Measurements from ENCODE around the gene ITGB1BP2.
A peak's percentile ranks its signal among the peaks of the same experiment; 100 is the strongest.
"Not testable (repeated sequence)": the region's sequence is repeated elsewhere in the genome, so short reads cannot be mapped to it uniquely, and the experiment has no call there.

Gene ITGB1BP2

GRCh38 chrX:71301195-71301924 is at the start of gene ITGB1BP2:
TSS of gene ITGB1BP2 (plus strand) at chrX:71301750. CDS start at chrX:71301807, 57 bp downstream.
- peak; percentile 29 to 34 (median 31) for DNase-seq

- no peak for DNase-seq
Observed at GRCh38 chrX:71252221-71252620, 49.3 kb upstream of the ITGB1BP2 start.

- DNase-seq = peak; percentile 44 to 67 (median 47)
Observed at GRCh38 chrX:71253253-71254091, 48.1 kb upstream of the ITGB1BP2 start.

DNA sequence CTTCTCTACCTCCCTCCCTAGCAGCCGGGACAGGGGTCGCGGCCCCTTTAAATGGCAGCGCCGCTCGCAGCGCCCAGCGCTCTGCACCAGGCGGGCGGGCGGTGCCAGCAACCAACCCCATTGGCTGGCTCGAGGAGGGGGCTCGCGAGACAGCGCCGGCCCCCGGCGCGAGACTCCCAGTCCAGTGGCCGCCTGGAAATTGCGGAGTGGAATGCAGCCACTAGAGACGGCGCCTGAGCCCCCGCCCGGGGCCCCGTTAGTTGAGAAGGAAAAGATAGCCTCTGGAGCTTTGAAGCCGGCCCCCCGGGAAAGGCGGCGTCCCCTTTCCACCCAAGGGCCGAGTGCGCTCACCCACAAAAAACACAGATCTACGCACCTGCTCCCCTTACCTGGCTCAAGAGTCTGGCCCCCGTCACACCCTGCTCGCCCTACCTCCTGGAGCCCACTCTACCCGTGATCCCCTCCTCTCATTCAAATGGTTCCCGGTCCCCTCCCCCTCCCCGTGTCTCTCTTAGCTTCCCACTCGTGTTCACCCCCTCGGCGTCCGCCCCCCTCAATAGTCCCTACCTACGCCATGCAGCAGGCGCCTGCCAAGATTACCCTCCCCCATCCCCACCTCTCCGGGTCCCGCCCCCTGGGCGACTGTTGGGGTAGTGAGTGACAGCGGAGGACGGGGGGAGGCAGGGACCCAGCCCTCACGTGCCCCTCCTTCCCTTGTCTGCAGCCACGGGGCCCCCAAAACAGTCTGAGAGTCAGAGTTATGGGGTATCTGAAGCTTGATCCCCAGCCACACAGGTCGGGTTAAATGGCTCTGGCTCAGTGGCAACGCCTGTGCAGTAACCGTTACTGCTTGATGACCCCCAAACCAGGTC is 47.2 kb upstream of the ITGB1BP2 start, which contains the start of gene ZMYM3:
Gene ZMYM3, minus strand, starts transcription at position 49 of the 872 bp plus-strand sequence. CDS start 885 bp downstream, outside the sequence.
- peak; percentile 81 to 91 (median 85) for DNase-seq

DNA sequence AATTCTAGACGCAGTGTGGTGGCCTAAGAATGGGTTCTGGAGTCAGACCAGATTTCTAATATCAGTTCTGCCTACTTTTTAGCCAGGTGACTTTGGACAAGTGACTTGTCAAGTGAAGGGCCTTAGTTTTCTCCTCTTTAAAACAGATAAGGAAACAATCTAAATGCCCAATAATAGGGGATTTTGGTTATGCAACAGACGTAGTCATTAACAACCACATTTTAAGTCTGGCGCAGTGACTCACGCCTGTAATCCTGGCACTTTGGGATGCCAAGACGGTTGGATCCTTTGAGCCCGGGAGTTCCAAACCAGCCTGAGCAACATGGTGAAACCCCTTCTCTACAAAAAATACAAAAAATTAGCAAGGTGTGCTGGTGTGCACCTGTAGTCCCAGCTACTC is 45.5 kb upstream of the ITGB1BP2 start:
- peak; percentile 35 to 58 (median 56) for DNase-seq

DNA sequence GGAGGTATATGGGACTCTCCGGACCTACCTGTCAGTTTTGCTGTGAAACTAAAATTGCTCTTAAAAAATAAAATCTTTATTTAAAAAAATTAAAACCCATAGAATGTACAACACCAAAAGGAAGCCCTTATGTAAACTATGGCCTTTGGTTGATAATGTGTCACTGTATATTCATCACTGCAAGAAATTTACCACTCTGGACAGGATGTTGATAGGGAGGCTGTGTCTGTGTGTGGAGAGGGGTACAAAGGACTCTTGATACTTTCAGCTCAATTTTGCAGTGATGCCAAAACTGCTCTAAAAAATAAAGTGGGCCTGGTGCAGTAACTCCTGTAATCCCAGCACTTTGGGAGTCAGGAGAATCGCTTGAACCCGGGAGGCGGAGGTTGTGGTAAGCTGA is 44.7 kb upstream of the ITGB1BP2 start:
- DNase-seq = no peak

DNA sequence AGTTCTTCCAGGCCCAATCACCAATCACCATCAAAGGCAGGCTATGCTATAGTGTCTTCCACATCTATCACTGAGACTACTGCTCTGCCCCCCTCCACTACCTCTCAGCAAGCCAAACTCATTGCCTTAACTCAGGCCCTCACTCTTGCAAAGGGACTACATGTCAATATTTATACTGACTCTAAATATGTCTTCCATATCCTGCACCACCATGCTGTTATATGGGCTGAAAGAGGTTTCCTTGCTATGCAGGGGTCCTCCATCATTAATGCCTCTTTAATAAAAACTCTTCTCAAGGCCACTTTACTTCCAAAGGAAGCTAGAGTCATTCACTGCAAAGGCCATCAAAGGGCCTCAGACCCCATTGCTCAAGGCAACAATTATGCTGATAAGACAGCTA is 32.9 kb upstream of the ITGB1BP2 start:
- DNase-seq = not testable (repeated sequence)

- DNase-seq = no peak
Observed at GRCh38 chrX:71269801-71270395, 31.7 kb upstream of the ITGB1BP2 start.

GRCh38 chrX:71272313-71272712 is 29.2 kb upstream of the ITGB1BP2 start:
- DNase-seq = not testable (repeated sequence)

DNA sequence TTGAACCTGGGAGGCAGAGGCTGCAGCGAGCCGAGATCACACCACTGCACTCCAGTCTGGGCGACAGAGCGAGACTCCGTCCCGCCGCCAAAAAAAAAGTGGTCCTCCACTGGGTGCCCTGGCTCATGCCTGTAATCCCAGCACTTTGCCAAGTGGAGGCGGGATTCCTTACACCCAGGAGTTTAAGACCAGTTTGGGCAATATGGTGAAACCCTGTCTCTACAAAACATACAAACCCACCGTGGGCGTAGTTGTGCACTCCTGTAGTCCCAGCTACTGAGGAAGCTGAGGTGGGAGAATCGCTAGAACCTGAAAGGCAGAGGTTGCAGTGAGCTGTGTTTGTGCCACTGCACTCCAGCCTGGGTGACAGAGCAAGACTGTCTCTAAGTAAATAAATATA is 20.2 kb upstream of the ITGB1BP2 start:
- DNase-seq = not testable (repeated sequence)

DNA sequence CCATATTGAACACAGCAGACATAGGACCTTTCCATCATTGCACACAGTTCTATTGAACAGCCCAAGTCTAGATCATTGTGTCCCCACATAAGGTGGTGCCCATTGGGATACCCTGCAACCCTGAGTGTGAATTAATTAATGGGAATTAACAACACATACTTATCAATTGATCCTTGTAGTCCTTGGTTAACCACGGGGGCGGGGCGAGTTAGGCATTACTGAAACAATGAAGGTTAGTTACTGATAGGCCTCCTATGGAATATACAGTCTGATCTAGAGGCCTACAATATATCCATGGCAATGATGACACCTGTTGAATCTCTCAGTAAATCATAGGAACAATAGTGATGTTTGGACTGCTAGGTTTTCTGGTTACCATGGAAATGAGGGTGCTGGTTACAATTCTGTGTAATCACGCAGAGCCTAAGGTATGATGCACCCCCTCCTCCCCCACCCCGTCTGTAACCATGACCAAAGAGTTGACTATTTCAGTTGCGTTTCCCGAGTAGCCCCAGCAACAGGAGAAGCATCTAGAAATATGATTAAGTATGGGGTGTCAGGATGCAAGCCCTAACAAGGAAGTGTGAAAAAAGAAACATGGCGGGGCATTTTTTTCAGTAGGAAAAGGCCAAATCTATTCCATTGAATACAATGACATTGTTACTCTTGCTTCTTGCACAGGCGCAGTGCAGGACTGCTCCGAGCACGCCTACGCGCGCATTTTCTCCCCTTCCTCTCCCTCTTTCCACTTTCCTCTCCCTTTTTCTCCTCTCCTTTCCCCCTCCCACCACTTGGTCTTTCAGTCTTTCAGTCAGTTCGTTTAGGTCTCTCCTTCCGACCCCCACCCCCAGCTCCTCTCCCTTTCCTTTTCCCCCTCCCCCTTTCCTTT is 18.8 kb upstream of the ITGB1BP2 start:
- peak in 1 of 3 donors; percentile 72 for DNase-seq

- DNase-seq = peak; percentile 94 to 98 (median 97)
Observed at GRCh38 chrX:71283403-71284143, 18.0 kb upstream of the ITGB1BP2 start, which contains the start of gene NONO. TSS of gene NONO (plus strand) at chrX:71283635. CDS start at chrX:71290638, 7,003 bp downstream.

DNA sequence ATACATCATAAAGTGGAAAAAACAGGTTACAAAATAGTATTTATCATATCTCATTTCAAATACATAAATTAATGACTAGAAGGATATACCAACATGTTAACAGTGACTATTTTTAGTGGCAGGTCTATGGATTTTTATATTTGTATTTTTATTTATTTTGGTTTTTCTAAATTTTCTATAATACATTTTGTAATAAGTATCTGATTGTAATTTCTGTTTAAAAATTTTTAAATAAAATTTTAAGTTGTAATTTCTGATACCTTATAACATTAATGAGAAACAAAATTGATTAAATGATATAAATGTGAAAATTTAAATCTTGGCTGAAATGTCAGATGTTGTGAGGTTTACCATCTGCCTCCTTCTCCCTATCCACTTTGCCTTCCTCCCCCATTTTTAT is 15.6 kb upstream of the ITGB1BP2 start:
- no peak for DNase-seq

DNA sequence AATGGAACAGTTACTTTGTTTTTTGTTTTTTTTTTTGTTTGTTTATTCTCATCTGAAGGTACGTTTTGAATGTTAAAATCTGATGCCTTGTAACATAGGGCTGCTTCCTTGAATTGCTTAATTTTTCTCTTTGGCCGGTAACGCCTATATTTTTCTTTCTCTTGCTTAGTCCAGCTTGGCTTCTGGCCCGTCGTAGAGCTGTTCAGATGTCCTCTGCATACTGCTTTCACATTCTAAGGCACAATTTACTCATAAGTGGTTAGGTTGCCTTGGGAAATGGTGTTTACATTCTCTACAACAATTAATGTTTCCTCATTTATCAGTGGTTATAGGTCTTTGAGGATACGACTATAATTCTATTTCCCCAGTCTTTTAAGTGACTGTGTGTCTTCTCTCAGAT is 10.2 kb upstream of the ITGB1BP2 start:
- no peak for DNase-seq

- no peak for DNase-seq
Observed at GRCh38 chrX:71292669-71293365, 8.7 kb upstream of the ITGB1BP2 start.

GRCh38 chrX:71296806-71297205 is 4.7 kb upstream of the ITGB1BP2 start:
- no peak for DNase-seq

- no peak for DNase-seq
Observed at GRCh38 chrX:71298119-71298518, 3.4 kb upstream of the ITGB1BP2 start.

DNA sequence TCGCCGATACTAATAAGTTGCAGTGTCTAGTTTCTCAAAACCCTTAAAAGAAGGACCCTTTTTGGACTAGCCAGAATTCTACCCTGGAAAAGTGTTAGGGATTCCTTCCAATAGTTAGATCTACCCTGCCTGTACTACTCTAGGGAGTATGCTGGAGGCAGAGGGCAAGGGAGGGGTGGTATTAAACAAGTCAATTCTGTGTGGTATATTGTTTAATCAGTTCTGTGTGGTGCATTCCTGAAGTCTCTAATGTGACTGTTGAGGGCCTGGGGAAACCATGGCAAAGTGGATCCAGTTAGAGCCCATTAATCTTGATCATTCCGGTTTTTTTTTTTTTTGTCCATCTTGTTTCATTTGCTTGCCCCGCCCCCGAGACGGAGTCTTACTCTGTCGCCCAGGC is 1.5 kb upstream of the ITGB1BP2 start:
- not testable (repeated sequence) for DNase-seq

DNA sequence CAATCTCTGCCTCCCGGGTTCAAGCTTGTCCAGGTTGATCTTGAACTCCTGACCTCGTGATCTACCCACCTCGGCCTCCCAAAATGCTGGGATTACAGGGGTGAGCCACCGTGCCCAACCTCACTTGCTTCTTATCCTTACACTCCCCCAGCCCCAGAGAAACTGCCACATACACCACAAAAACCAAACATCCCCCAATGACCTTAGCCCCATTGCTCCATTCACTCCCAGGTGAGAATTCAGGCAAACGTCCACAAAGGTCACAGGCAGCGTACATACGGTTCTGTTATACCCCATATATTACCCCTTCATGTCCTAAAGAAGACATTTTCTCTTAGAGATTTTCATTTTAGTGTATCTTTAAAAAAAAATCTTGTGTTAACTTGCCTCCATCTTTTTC is 1.1 kb upstream of the ITGB1BP2 start:
- DNase-seq = not testable (repeated sequence)

Data from suppressor macrophage treated with lipopolysaccharide for 1 hour (primary cell).